SH-SY5Y (cell line): ENCODE data around the gene PHACTR1.

Experiments used
- GATA2 ChIP-seq: IDR thresholded peaks from 2 replicates; pipeline ENCODE4 v1.6.1; 2011; ENCODE audit warnings: mild to moderate bottlenecking, low read depth, low read length
- GATA3 ChIP-seq: IDR thresholded peaks from 2 replicates; pipeline ENCODE4 v1.6.1; 2011; ENCODE audit warnings: low read depth, mild to moderate bottlenecking, low read length, moderate library complexity

Gene PHACTR1

GRCh38 chr6:13201336-13201735 lies 484.8 kb downstream of the PHACTR1 start:
- no peak for TF ChIP-seq GATA2

GRCh38 chr6:13203145-13203544 lies 486.6 kb downstream of the PHACTR1 start:
- TF ChIP-seq GATA3 = no peak
- no peak for TF ChIP-seq GATA2

GRCh38 chr6:13205106-13205505 lies 488.5 kb downstream of the PHACTR1 start:
- no peak for TF ChIP-seq GATA2
- TF ChIP-seq GATA3 = no peak

GRCh38 chr6:13212096-13212495 lies 495.5 kb downstream of the PHACTR1 start:
- TF ChIP-seq GATA3 = no peak
- TF ChIP-seq GATA2 = no peak

GRCh38 chr6:13212538-13212937 lies 496.0 kb downstream of the PHACTR1 start:
- no peak for TF ChIP-seq GATA3
- no peak for TF ChIP-seq GATA2

- TF ChIP-seq GATA2 = no peak
- TF ChIP-seq GATA3 = no peak
Observed at GRCh38 chr6:13215390-13215789, 498.8 kb downstream of the PHACTR1 start.

- no peak for TF ChIP-seq GATA2
- TF ChIP-seq GATA3 = no peak
Observed at GRCh38 chr6:13216236-13217014, 499.9 kb downstream of the PHACTR1 start.

- no peak for TF ChIP-seq GATA2
- TF ChIP-seq GATA3 = no peak
Observed at GRCh38 chr6:13217206-13217905, 500.8 kb downstream of the PHACTR1 start.

- TF ChIP-seq GATA3 (no peak), GATA2 (no peak)
Observed at GRCh38 chr6:13220266-13220665, 503.7 kb downstream of the PHACTR1 start.

GRCh38 chr6:13222048-13222447 lies 505.5 kb downstream of the PHACTR1 start:
- no peak for TF ChIP-seq GATA3
- no peak for TF ChIP-seq GATA2

GRCh38 chr6:13226071-13226470 lies 509.5 kb downstream of the PHACTR1 start:
- TF ChIP-seq GATA3 (no peak), GATA2 (no peak)

GRCh38 chr6:13228264-13229204 lies 512.0 kb downstream of the PHACTR1 start:
- TF ChIP-seq GATA3 (no peak), GATA2 (no peak)

- TF ChIP-seq GATA2 (no peak), GATA3 (no peak)
Observed at GRCh38 chr6:13229205-13230085, 512.9 kb downstream of the PHACTR1 start.
